Astrocyte (in vitro differentiated cells and primary cell): ENCODE measurements around the gene HEMK1.

Experiments used
- EZH2 ChIP-seq: IDR thresholded peaks from 2 replicates; pipeline ENCODE4 v1.6.1; 2012; ENCODE audit warnings: mild to moderate bottlenecking, low read length, inconsistent platforms; ENCODE audit not compliant: insufficient read depth
- TF ChIP-seq, protein P1 (sequence below): IDR thresholded peaks from 2 replicates; pipeline ENCODE4 v1.5.1; 2011; ENCODE audit warnings: low read depth, mild to moderate bottlenecking, inconsistent platforms, low read length, moderate library complexity; ENCODE audit not compliant: insufficient read depth

DNA sequence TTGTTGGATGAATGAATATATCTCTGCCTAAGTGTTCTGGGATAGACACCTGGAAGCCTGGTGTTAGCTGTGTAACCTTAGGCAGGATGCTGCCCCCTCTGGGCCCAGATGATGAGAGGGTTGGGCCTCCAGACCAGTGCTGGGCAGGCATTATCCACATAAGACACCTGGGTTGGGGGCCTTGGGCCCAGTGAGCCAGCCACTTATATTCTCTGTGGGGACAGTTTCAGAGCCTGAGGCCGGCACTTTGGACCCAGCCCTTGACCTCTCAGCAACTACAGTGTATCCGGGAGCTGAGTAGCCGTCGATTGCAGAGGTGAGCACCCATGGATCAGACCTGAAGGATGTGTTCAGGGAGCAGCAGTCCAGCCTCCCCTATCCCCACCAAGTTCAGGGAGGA is 2.2 kb downstream of the HEMK1 start:
- TF ChIP-seq, protein P1, sequence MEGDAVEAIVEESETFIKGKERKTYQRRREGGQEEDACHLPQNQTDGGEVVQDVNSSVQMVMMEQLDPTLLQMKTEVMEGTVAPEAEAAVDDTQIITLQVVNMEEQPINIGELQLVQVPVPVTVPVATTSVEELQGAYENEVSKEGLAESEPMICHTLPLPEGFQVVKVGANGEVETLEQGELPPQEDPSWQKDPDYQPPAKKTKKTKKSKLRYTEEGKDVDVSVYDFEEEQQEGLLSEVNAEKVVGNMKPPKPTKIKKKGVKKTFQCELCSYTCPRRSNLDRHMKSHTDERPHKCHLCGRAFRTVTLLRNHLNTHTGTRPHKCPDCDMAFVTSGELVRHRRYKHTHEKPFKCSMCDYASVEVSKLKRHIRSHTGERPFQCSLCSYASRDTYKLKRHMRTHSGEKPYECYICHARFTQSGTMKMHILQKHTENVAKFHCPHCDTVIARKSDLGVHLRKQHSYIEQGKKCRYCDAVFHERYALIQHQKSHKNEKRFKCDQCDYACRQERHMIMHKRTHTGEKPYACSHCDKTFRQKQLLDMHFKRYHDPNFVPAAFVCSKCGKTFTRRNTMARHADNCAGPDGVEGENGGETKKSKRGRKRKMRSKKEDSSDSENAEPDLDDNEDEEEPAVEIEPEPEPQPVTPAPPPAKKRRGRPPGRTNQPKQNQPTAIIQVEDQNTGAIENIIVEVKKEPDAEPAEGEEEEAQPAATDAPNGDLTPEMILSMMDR = no peak
- TF ChIP-seq EZH2 = no peak
